ENCODE data around the gene FHIT.

The FHIT gene

DNA sequence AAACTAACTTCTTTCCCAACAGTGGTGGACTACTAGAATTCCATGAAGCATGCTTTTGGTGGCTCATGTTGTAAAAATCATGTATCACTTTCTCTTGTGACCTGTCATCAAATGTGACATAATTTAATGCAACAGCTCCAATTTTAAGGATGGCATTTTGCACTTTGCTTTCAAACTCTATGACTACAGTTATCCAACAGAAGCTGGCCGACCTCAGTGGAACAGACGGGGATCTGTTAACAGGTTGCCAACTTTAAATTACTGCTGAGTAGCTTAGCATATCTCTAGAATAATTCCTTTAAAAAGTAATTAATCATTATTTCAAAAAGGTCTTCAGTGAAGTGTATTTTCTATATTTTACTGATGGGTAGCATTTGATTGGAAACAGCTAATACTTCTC is 907.4 kb downstream of the FHIT start:
- H3K4me3 ChIP-seq (ENCODE audit: low read depth in 1 of 2, low read length in 2 of 2) = no peak overlapping the region
- H3K4me1 ChIP-seq (ENCODE audit: insufficient read depth, low read length) = no peaks in the 10 kb centered on the region
- no peak overlapping the region for H3K9ac ChIP-seq (ENCODE audit: low read length)
- no peaks in the 10 kb centered on the region for H3K9me3 ChIP-seq (ENCODE audit: low read length)
- no peaks in the 10 kb centered on the region for H3K36me3 ChIP-seq (ENCODE audit: insufficient read depth, low read length)
- no peak overlapping the region for H3K27ac ChIP-seq (ENCODE audit: low read depth, low read length)
- H3K27me3 ChIP-seq (ENCODE audit: control insufficient read depth in 1 of 2, insufficient read depth in 2 of 2, low read length in 2 of 2) = no peaks in the 10 kb centered on the region

DNA sequence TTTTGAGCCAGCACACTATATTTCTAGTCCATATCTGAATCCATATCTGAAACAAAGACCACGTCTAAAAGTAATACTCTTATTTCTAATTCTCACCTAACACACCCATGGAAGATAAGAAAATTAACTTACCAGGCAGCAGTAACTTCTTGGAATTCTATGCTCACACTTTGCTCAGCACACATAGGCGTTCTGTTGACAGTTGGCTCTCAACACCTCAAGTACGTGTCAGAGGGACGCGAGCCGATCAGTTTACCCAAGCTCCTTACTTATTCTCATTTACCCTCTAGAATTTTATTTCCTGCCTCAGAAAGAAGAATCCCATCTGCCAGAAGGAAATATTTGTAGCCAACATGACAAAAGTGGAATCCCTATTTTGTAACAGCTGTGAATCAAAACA is 911.9 kb downstream of the FHIT start:
- H3K27ac ChIP-seq (ENCODE audit: low read depth, low read length) = no peak overlapping the region
- no peaks in the 10 kb centered on the region for H3K4me1 ChIP-seq (ENCODE audit: insufficient read depth, low read length)
- H3K9me3 ChIP-seq (ENCODE audit: low read length) = no peaks in the 10 kb centered on the region
- H3K36me3 ChIP-seq (ENCODE audit: insufficient read depth, low read length) = no peaks in the 10 kb centered on the region
- H3K27me3 ChIP-seq (ENCODE audit: control insufficient read depth in 1 of 2, insufficient read depth in 2 of 2, low read length in 2 of 2) = no peaks in the 10 kb centered on the region
- no peak overlapping the region for H3K4me3 ChIP-seq (ENCODE audit: low read depth in 1 of 2, low read length in 2 of 2)
- H3K9ac ChIP-seq (ENCODE audit: low read length) = no peak overlapping the region

GRCh38 chr3:60337421-60337820 is 913.8 kb downstream of the FHIT start:
- Histone ChIP-seq H3K4me1 (ENCODE audit: insufficient read depth, low read length) (no peaks in the 10 kb centered on the region), H3K4me3 (ENCODE audit: low read depth in 1 of 2, low read length in 2 of 2) (no peak overlapping the region), H3K36me3 (ENCODE audit: insufficient read depth, low read length) (no peaks in the 10 kb centered on the region), H3K27me3 (ENCODE audit: control insufficient read depth in 1 of 2, insufficient read depth in 2 of 2, low read length in 2 of 2) (no peaks in the 10 kb centered on the region), H3K9me3 (ENCODE audit: low read length) (no peaks in the 10 kb centered on the region), H3K9ac (ENCODE audit: low read length) (no peak overlapping the region), H3K27ac (ENCODE audit: low read depth, low read length) (no peak overlapping the region)

- H3K27me3 ChIP-seq (ENCODE audit: control insufficient read depth in 1 of 2, insufficient read depth in 2 of 2, low read length in 2 of 2) = no peaks in the 10 kb centered on the region
- no peaks in the 10 kb centered on the region for H3K36me3 ChIP-seq (ENCODE audit: insufficient read depth, low read length)
- H3K9me3 ChIP-seq (ENCODE audit: low read length) = no peaks in the 10 kb centered on the region
- H3K4me3 ChIP-seq (ENCODE audit: low read depth in 1 of 2, low read length in 2 of 2) = no peak overlapping the region
- H3K4me1 ChIP-seq (ENCODE audit: insufficient read depth, low read length) = no peaks in the 10 kb centered on the region
- no peak overlapping the region for H3K27ac ChIP-seq (ENCODE audit: low read depth, low read length)
- no peak overlapping the region for H3K9ac ChIP-seq (ENCODE audit: low read length)
These were observed 915.2 kb downstream of the FHIT start for GRCh38 chr3:60336061-60336460.

GRCh38 chr3:60333710-60334109 is 917.5 kb downstream of the FHIT start:
- Histone ChIP-seq H3K4me3 (ENCODE audit: low read depth in 1 of 2, low read length in 2 of 2) (no peak overlapping the region), H3K4me1 (ENCODE audit: insufficient read depth, low read length) (no peaks in the 10 kb centered on the region)

DNA sequence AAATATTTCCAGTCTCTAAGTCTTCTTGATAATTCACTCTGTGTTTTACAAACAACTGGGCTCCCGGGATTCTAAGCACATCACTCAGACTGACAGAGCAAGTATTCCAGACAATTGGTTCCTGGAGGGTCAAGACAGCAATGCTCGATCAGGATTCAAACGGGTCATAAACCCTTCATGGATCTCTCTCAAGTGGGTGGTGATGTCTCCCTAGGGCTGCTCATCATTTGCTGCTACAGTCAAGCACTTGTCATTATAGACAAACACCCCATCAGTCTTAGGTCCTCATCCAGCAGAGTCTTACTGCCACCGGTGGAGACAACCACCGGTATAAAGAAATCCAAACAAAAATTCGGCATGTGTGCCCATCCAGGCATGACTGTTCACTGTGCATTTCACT is 921.1 kb downstream of the FHIT start:
- Histone ChIP-seq H3K27me3 (ENCODE audit: control insufficient read depth in 1 of 2, insufficient read depth in 2 of 2, low read length in 2 of 2) (no peaks in the 10 kb centered on the region), H3K27ac (ENCODE audit: low read depth, low read length) (no peak overlapping the region), H3K9me3 (ENCODE audit: low read length) (no peaks in the 10 kb centered on the region), H3K4me3 (ENCODE audit: low read depth in 1 of 2, low read length in 2 of 2) (no peak overlapping the region), H3K9ac (ENCODE audit: low read length) (no peak overlapping the region), H3K36me3 (ENCODE audit: insufficient read depth, low read length) (no peaks in the 10 kb centered on the region), H3K4me1 (ENCODE audit: insufficient read depth, low read length) (no peaks in the 10 kb centered on the region)

More at GRCh38 chr3:60333710-60334109, 917.5 kb downstream of the FHIT start:
- Histone ChIP-seq H3K27me3 (ENCODE audit: control insufficient read depth in 1 of 2, insufficient read depth in 2 of 2, low read length in 2 of 2) (no peaks in the 10 kb centered on the region), H3K27ac (ENCODE audit: low read depth, low read length) (no peak overlapping the region), H3K9me3 (ENCODE audit: low read length) (no peaks in the 10 kb centered on the region), H3K36me3 (ENCODE audit: insufficient read depth, low read length) (no peaks in the 10 kb centered on the region), H3K9ac (ENCODE audit: low read length) (no peak overlapping the region)

DNA sequence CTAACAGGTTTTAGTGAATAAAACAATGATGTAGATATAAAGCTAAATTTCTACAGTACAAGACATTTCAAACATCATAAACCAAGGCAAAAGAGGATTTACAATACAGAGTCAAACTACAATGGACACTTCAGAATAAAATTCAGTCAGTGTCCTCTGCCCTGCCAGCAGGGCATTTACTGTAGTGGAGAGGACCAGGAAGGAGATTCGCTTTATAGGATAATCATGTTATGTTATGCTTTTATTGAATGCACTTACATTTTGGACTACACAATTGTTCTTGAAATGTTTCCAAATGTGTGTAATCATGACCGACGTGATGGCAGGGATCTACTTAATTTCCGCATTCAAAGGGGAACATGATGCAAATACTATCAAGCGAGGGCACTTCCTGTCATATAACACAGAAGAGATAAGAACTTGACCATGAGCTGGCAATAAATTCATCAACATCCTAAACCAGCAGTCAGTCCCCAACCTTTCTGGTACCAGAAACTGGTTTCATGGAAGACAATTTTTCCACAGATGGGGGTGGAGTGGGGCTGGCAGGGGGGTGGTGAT is 925.6 kb downstream of the FHIT start:
- Histone ChIP-seq H3K4me3 (ENCODE audit: low read depth in 1 of 2, low read length in 2 of 2) (no peak overlapping the region), H3K27me3 (ENCODE audit: control insufficient read depth in 1 of 2, insufficient read depth in 2 of 2, low read length in 2 of 2) (no peaks in the 10 kb centered on the region), H3K27ac (ENCODE audit: low read depth, low read length) (no peak overlapping the region), H3K36me3 (ENCODE audit: insufficient read depth, low read length) (no peaks in the 10 kb centered on the region), H3K4me1 (ENCODE audit: insufficient read depth, low read length) (no peaks in the 10 kb centered on the region), H3K9ac (ENCODE audit: low read length) (no peak overlapping the region), H3K9me3 (ENCODE audit: low read length) (no peaks in the 10 kb centered on the region)

DNA sequence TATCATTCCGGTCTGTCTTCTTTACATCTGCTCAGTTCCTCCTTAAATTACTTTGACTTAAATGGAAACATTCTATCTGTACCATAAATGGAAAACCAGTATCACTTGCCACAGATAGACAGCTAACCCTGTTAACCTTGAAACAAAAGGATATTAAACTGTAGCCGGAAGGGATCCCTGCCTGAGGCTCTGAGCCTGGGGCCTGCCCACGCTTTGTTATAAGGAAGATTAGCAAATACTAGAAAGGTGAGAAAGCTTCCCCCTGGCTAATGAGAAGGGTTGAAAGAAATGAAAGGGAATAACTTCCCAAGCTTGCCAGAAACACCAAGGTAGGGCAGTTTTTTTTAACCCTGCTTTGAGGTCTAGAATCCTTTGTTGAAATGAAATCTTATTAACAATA is 927.6 kb downstream of the FHIT start:
- Histone ChIP-seq H3K4me3 (ENCODE audit: low read depth in 1 of 2, low read length in 2 of 2) (no peak overlapping the region), H3K4me1 (ENCODE audit: insufficient read depth, low read length) (no peaks in the 10 kb centered on the region), H3K27me3 (ENCODE audit: control insufficient read depth in 1 of 2, insufficient read depth in 2 of 2, low read length in 2 of 2) (no peaks in the 10 kb centered on the region), H3K9me3 (ENCODE audit: low read length) (no peaks in the 10 kb centered on the region), H3K27ac (ENCODE audit: low read depth, low read length) (no peak overlapping the region), H3K9ac (ENCODE audit: low read length) (no peak overlapping the region), H3K36me3 (ENCODE audit: insufficient read depth, low read length) (no peaks in the 10 kb centered on the region)

DNA sequence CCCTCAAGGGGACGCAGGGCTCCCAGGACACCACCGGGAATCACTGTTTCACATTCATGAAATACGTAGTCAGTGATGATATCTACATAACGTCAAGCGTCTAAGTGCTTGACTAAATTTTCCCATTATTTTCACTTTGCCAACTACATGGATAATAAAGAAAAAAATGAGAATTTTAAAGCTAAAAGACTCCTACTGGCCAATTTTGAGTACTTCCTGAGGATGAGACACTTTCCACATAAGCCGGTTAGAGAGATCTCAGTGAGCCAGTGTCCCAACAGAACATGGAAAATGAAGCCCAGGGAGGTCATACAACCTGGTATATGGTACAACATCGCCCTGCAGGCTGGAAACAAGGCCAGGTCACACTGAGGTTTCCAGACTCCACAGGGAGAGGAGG is 928.1 kb downstream of the FHIT start:
- no peaks in the 10 kb centered on the region for H3K9me3 ChIP-seq (ENCODE audit: low read length)
- H3K4me3 ChIP-seq (ENCODE audit: low read depth in 1 of 2, low read length in 2 of 2) = no peak overlapping the region
- H3K9ac ChIP-seq (ENCODE audit: low read length) = no peak overlapping the region
- no peaks in the 10 kb centered on the region for H3K36me3 ChIP-seq (ENCODE audit: insufficient read depth, low read length)
- H3K27me3 ChIP-seq (ENCODE audit: control insufficient read depth in 1 of 2, insufficient read depth in 2 of 2, low read length in 2 of 2) = no peaks in the 10 kb centered on the region
- no peaks in the 10 kb centered on the region for H3K4me1 ChIP-seq (ENCODE audit: insufficient read depth, low read length)
- no peak overlapping the region for H3K27ac ChIP-seq (ENCODE audit: low read depth, low read length)

DNA sequence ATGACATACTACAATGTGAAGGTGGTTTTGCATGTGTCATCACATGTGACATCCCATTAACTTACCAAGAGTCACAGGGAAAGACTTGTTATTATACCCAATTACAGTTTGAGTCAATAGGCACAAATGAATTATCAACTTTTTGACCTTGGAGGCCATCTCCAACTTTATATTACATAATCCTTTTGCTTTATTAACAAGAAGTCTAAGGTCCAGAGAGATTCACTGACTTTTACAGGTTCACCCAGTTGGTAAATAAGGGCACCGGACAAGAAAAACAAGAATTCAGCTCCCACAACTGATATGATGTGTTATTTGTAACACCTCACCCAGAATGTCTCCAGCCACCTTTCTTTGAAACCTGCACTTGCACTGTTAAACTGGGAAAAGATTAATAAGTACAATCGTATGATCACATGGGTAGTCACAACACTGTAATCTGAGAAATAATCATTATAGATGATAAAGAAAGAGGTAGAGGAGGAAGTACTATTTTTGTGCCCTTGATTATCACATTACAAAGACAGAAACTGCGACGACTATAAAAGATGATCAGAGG is 928.9 kb downstream of the FHIT start:
- H3K36me3 ChIP-seq (ENCODE audit: insufficient read depth, low read length) = no peaks in the 10 kb centered on the region
- no peaks in the 10 kb centered on the region for H3K9me3 ChIP-seq (ENCODE audit: low read length)
- no peaks in the 10 kb centered on the region for H3K4me1 ChIP-seq (ENCODE audit: insufficient read depth, low read length)
- no peaks in the 10 kb centered on the region for H3K27me3 ChIP-seq (ENCODE audit: control insufficient read depth in 1 of 2, insufficient read depth in 2 of 2, low read length in 2 of 2)
- no peak overlapping the region for H3K4me3 ChIP-seq (ENCODE audit: low read depth in 1 of 2, low read length in 2 of 2)
- H3K27ac ChIP-seq (ENCODE audit: low read depth, low read length) = no peak overlapping the region
- H3K9ac ChIP-seq (ENCODE audit: low read length) = no peak overlapping the region

GRCh38 chr3:60319179-60319858 is 931.9 kb downstream of the FHIT start:
- Histone ChIP-seq H3K27ac (ENCODE audit: low read depth, low read length) (no peak overlapping the region), H3K4me1 (ENCODE audit: insufficient read depth, low read length) (no peaks in the 10 kb centered on the region), H3K9ac (ENCODE audit: low read length) (no peak overlapping the region), H3K4me3 (ENCODE audit: low read depth in 1 of 2, low read length in 2 of 2) (no peak overlapping the region), H3K9me3 (ENCODE audit: low read length) (no peaks in the 10 kb centered on the region), H3K36me3 (ENCODE audit: insufficient read depth, low read length) (no peaks in the 10 kb centered on the region), H3K27me3 (ENCODE audit: control insufficient read depth in 1 of 2, insufficient read depth in 2 of 2, low read length in 2 of 2) (no peaks in the 10 kb centered on the region)
